Amniotic stem cell (primary cell): ENCODE measurements around the gene GPANK1.
"Not testable (repeated sequence)": the region's sequence is repeated elsewhere in the genome, so short reads cannot be mapped to it uniquely, and the experiment has no call there.

ENCODE experiments used
- DNase-seq: peaks from one replicate; lab custom pipeline; 2025; lab: John Stamatoyannopoulos, UW

GPANK1 gene

GRCh38 chr6:31664790-31665500 is at the start of gene GPANK1:
TSS of gene GPANK1 (minus strand) at chr6:31664997. CDS start at chr6:31664478, 519 bp downstream.
- DNase-seq = peak; percentile 79

- DNase-seq = no peak
Measured at GRCh38 chr6:31713991-31714684, 49.3 kb upstream of the GPANK1 start.

- DNase-seq = no peak
Measured at GRCh38 chr6:31713465-31713864, 48.7 kb upstream of the GPANK1 start.

- no peak for DNase-seq
Measured at GRCh38 chr6:31712296-31712695, 47.5 kb upstream of the GPANK1 start.

GRCh38 chr6:31711233-31711632 is 46.4 kb upstream of the GPANK1 start:
- DNase-seq = no peak

- no peak for DNase-seq
Measured at GRCh38 chr6:31710523-31711219, 45.9 kb upstream of the GPANK1 start.

- not testable (repeated sequence) for DNase-seq
Measured at GRCh38 chr6:31709157-31709556, 44.4 kb upstream of the GPANK1 start.

GRCh38 chr6:31708224-31708623 is 43.4 kb upstream of the GPANK1 start:
- no peak for DNase-seq

- no peak for DNase-seq
Measured at GRCh38 chr6:31707701-31708100, 42.9 kb upstream of the GPANK1 start.

- DNase-seq = no peak
Measured at GRCh38 chr6:31706599-31706998, 41.8 kb upstream of the GPANK1 start, which contains the start of gene LY6G6F. TSS of gene LY6G6F (plus strand) at chr6:31706866. CDS start at chr6:31706907, 41 bp downstream.

GRCh38 chr6:31705931-31706330 is 41.1 kb upstream of the GPANK1 start:
- no peak for DNase-seq

- peak; percentile 87 for DNase-seq
Measured at GRCh38 chr6:31702819-31703716, 38.3 kb upstream of the GPANK1 start, which contains the start of gene ABHD16A. TSS of gene ABHD16A (minus strand) at chr6:31703324. CDS start at chr6:31703281, 43 bp downstream.

- no peak for DNase-seq
Measured at GRCh38 chr6:31702405-31702818, 37.6 kb upstream of the GPANK1 start.

GRCh38 chr6:31701666-31702404 is 37.0 kb upstream of the GPANK1 start:
- no peak for DNase-seq

- DNase-seq = no peak
Measured at GRCh38 chr6:31700740-31701401, 36.1 kb upstream of the GPANK1 start.

GRCh38 chr6:31697555-31697954 is 32.8 kb upstream of the GPANK1 start:
- DNase-seq = no peak

GRCh38 chr6:31693535-31693934 is 28.7 kb upstream of the GPANK1 start:
- no peak for DNase-seq

GRCh38 chr6:31692886-31693285 is 28.1 kb upstream of the GPANK1 start:
- DNase-seq = no peak

GRCh38 chr6:31692353-31692752 is 27.6 kb upstream of the GPANK1 start:
- no peak for DNase-seq

GRCh38 chr6:31691564-31692108 is 26.8 kb upstream of the GPANK1 start:
- no peak for DNase-seq
